Measurements from ENCODE around the gene OLR1. TPM values are rescaled to one million over a fixed set of nuclear protein-coding genes. Genes with fewer than 3 reads are reported as not detected.
A peak's percentile ranks its signal among the peaks of the same experiment; 100 is the strongest.

Gene OLR1
- total RNA-seq, 1 donor from 2014 or later: not detected

DNA sequence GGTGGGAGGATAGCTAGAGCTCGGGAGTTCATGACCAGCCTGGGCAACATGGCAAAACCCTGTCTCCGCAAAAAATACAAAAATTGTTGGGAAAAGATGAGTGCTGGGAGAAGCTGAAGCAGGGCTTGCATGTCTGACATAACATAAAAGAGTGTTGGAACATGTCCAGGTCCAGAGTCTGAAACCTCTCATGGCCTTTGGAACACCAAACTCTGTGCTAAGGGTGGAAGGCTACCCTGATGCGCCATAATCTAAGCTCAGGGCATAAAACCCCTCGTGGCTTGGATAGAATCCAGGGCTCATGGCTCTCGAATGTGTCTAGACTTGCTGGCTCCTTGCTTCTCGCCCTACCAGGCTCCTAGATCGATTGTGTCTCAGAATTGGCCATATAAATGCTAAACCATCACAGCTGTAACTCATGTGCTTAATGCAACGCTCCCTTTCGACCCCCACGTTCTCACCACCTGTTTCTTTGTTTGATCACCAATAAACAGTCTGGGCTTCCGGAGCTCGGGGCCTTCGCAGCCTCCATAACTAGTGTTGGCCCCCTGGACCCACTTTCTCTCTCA lies 35.2 kb downstream of the OLR1 start:
- no peaks in the 10 kb centered on the region for H3K36me3 ChIP-seq (ENCODE audit: control insufficient read depth, insufficient read depth, low read length)
- no peak for FAIRE-seq

DNA sequence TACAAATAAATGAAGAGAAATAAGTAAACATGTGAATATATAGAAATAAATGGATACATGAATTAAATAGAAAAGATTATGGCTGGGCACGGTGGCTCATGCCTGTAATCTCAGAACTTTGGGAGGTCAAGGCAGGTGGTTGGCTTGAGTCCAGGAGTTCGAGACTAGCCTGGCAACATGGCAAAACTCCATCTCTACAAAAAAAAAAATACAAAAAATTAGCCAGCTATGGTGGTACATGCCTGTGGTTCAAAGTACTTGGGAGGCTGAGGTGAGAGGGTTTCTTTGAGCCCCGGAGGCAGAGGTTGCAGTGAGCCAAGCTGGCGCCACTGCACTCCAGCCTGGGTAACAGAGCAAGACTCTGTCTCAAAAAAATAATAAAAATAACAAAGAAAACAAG lies 36.8 kb downstream of the OLR1 start:
- Histone ChIP-seq H3K27me3 (ENCODE audit: control insufficient read depth, insufficient read depth, low read length) (no peaks in the 10 kb centered on the region), H3K4me3 (ENCODE audit: low read depth, low read length) (no peak overlapping the region), H3K36me3 (ENCODE audit: control insufficient read depth, insufficient read depth, low read length) (no peaks in the 10 kb centered on the region)
- TF ChIP-seq, protein P1, sequence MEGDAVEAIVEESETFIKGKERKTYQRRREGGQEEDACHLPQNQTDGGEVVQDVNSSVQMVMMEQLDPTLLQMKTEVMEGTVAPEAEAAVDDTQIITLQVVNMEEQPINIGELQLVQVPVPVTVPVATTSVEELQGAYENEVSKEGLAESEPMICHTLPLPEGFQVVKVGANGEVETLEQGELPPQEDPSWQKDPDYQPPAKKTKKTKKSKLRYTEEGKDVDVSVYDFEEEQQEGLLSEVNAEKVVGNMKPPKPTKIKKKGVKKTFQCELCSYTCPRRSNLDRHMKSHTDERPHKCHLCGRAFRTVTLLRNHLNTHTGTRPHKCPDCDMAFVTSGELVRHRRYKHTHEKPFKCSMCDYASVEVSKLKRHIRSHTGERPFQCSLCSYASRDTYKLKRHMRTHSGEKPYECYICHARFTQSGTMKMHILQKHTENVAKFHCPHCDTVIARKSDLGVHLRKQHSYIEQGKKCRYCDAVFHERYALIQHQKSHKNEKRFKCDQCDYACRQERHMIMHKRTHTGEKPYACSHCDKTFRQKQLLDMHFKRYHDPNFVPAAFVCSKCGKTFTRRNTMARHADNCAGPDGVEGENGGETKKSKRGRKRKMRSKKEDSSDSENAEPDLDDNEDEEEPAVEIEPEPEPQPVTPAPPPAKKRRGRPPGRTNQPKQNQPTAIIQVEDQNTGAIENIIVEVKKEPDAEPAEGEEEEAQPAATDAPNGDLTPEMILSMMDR (IDR thresholded peaks at IDR 0.05; ENCODE audit: insufficient read depth, low read length, severe bottlenecking): no peak
- FAIRE-seq (no peak), DNase-seq (ENCODE audit: low read depth) (no peak)

More for the DNA sequence above, 35.2 kb downstream of the OLR1 start:
- no peaks in the 10 kb centered on the region for H3K27me3 ChIP-seq (ENCODE audit: control insufficient read depth, insufficient read depth, low read length)
- DNase-seq (ENCODE audit: low read depth): no peak
- TF ChIP-seq, protein P1 (IDR thresholded peaks at IDR 0.05; ENCODE audit: insufficient read depth, low read length, severe bottlenecking): no peak
- no peak overlapping the region for H3K4me3 ChIP-seq (ENCODE audit: low read depth, low read length)

DNA sequence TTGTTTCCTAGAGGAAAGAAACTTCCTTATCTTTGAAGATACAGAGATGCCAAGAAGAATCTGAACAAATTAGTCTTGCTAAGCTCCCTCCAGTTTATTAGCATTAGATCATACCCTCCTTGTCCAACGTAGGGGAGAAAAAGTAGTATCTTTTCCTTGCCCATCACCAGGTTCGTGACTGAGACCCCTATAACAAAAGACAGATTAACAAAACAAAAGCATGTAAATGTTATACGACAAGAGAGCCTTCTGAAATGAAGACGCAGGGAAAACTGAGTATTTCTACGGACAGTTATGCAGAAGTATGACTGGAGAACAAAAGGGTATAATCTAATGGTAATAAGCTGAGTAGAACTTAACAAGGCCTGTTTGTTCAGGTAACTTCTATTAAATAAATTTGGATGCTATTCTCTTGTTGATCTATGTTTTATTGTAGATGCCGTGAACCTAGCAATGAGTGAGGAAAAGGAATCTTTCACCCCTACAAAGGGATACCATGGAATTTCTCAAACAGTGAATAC lies 39.0 kb downstream of the OLR1 start:
- TF ChIP-seq, protein P1 (IDR thresholded peaks at IDR 0.05; ENCODE audit: insufficient read depth, low read length, severe bottlenecking): no peak
- DNase-seq (ENCODE audit: low read depth) (no peak), FAIRE-seq (no peak)
- no peak overlapping the region for H3K4me3 ChIP-seq (ENCODE audit: low read depth, low read length)
- H3K36me3 ChIP-seq (ENCODE audit: control insufficient read depth, insufficient read depth, low read length): no peaks in the 10 kb centered on the region
- no peaks in the 10 kb centered on the region for H3K27me3 ChIP-seq (ENCODE audit: control insufficient read depth, insufficient read depth, low read length)

DNA sequence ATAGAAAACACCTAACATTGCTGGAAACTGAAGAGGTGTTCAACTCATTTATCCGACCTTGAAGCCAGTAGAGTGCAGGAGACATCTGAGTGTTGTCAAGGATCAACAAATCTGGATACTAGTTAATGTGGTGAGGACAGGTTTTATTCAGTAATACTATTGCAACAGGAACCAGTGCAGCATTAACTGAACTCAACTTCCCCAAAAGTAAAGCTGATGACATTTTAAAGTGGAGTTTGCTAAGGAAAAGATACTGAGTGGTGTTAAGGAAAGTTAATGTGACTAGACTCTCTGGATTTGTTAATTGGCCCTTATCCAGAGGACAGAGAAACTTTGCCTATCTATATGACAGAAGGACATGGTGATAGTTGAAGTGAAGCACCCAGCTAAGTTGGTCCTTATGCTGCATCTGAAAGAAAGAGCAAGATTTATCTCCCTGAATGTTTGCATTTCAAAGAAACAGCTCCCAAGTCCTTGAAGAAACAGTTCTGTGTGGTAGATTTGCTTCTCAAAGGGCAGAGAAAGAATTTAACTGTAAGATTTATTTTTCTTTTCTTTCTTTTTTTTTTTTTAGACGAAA lies 40.7 kb downstream of the OLR1 start:
- TF ChIP-seq, protein P1 (IDR thresholded peaks at IDR 0.05; ENCODE audit: insufficient read depth, low read length, severe bottlenecking): no peak

DNA sequence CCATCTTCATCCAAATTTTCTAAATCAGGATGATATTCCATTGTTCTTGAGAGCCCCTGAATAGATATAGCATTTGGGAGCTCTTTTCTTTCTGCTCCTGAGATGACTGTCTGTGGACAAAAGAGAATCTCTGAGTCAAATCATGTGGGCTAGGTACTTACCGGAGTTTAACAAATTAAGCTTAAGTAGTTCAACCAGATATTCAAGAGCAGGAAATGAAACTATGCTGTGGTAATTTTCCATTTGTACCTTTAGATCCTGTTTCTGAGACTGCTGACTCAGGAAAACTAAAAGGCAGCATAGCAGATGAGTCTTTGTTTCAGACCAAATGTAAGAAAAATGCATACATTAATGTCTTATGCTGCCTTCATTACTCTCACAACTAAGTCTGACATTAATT lies 41.9 kb downstream of the OLR1 start, which contains the start of gene CLEC7A:
CLEC7A (minus strand) TSS at position 158 of the 400 bp plus-strand sequence; CDS start at position 41, 117 bp downstream.
- Histone ChIP-seq H3K36me3 (ENCODE audit: control insufficient read depth, insufficient read depth, low read length) (no peaks in the 10 kb centered on the region), H3K27me3 (ENCODE audit: control insufficient read depth, insufficient read depth, low read length) (no peaks in the 10 kb centered on the region), H3K4me3 (ENCODE audit: low read depth, low read length) (no peak within 1 kb of the TSS)
- DNase-seq (ENCODE audit: low read depth) (peak; percentile 80), FAIRE-seq (no peak)
- TF ChIP-seq, protein P1 (IDR thresholded peaks at IDR 0.05; ENCODE audit: insufficient read depth, low read length, severe bottlenecking): no peak

More for the DNA sequence above, 40.7 kb downstream of the OLR1 start:
- Histone ChIP-seq H3K27me3 (ENCODE audit: control insufficient read depth, insufficient read depth, low read length) (no peaks in the 10 kb centered on the region), H3K36me3 (ENCODE audit: control insufficient read depth, insufficient read depth, low read length) (no peaks in the 10 kb centered on the region), H3K4me3 (ENCODE audit: low read depth, low read length) (no peak overlapping the region)
- FAIRE-seq (peak; percentile 87), DNase-seq (ENCODE audit: low read depth) (no peak)
